Breast epithelium (tissue), 4 donors: ENCODE data around the gene PIEZO1. TPM values are rescaled to one million over a fixed set of nuclear protein-coding genes. Genes with fewer than 3 reads are reported as not detected.

Source experiments
- DNase-seq, 2 donors: peaks; one replicate each; pipeline ENCODE4 v3.0.0-alpha.2; 2019; ENCODE audit warnings: low spot score in 2 of 2
- H3K27ac ChIP-seq, 2 donors: fragments of 200-600 bp; sonication (generic) in 1 of 2; one replicate each; pipeline ENCODE4 v1.5.1; 2016 to 2019; ENCODE audit warnings: mild to moderate bottlenecking in 1 of 2
- H3K27me3 ChIP-seq, 2 donors: fragments of 200-600 bp; sonication (generic) in 1 of 2; one replicate each; pipeline versions ENCODE4 v1.5.1 to v1.6.0; 2017 to 2019; ENCODE audit warnings: control low read depth in 1 of 2, mild to moderate bottlenecking in 1 of 2
- H3K36me3 ChIP-seq: fragments of 200-600 bp; one replicate; pipeline ENCODE4 v1.5.1; 2019
- H3K4me1 ChIP-seq, 2 donors: fragments of 200-600 bp; sonication (generic); one replicate each; pipeline ENCODE4 v1.5.1; 2016 to 2019; ENCODE audit warnings: control low read depth in 1 of 2
- H3K4me3 ChIP-seq, 3 donors: fragments of 200-600 bp; sonication (generic); 1 replicate in 2 of 3; 2 replicates in 1 of 3; pipeline ENCODE4 v1.5.1; 2016 to 2019; ENCODE audit warnings: mild to moderate bottlenecking in 3 of 3, moderate library complexity in 2 of 3
- H3K9me3 ChIP-seq, 2 donors: fragments of 200-600 bp; sonication (generic) in 1 of 2; one replicate each; pipeline ENCODE4 v1.5.1; 2016 to 2019; ENCODE audit warnings: control low read depth in 1 of 2
- CTCF ChIP-seq, 3 donors: fragments of 450-650 bp; IDR thresholded peaks; one replicate each; pipeline ENCODE4 v1.5.1; 2016 to 2017; ENCODE audit warnings: antibody characterized with exemption in 3 of 3, mild to moderate bottlenecking in 3 of 3, moderate library complexity in 3 of 3
- POLR2A ChIP-seq: fragments of 450-650 bp; IDR thresholded peaks from one replicate; pipeline ENCODE4 v1.6.1; 2016; ENCODE audit warnings: antibody characterized with exemption, mild to moderate bottlenecking, moderate library complexity
- POLR2AphosphoS5 ChIP-seq, 3 donors: sonication (generic); formaldehyde crosslinking; IDR thresholded peaks; one replicate each; pipeline ENCODE4 v1.6.1; 2017; ENCODE audit warnings: antibody characterized with exemption in 3 of 3
- intact Hi-C: fragments of 100-400 bp; cut with DNase I; formaldehyde crosslinking; loops from one replicate; pipeline ENCODE4 v1.15.1; 2023; ENCODE audit warnings: low total_unique reads
- total RNA-seq, 3 donors: library from RNA; depleted of rRNA; stranded (reverse); fragments of >200 nt; gene quantifications; one replicate each; pipeline ENCODE4 v1.1.0, GENCODE V29; 2016

PIEZO1 gene
- total RNA-seq, 3 donors from 2014 or later: 90.7 to 181 (median 135) TPM

DNA sequence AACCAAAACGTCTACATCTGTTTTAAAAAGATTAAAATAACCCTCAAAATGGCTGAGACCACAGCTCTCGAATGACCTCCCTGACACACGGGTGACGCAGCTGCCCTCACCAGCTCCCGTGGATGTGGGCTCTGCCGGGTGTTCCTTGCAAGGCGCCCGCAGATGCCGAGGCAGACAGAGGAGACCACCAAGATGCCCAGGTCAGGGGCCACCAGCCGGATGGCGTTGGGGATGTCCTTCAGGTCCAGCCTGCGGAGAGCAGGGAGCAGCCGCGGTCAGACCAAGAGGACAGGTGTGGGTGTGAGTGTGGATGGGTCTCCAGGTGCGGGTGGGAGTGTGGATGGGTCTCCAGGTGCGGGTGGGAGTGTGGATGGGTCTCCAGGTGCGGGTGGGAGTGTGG, 43.7 kb downstream of the PIEZO1 start:
- TF ChIP-seq POLR2A: no peak
- TF ChIP-seq CTCF (IDR thresholded peaks at IDR 0.05): no peak
- no peak for TF ChIP-seq POLR2AphosphoS5 (IDR thresholded peaks at IDR 0.05)
- intact Hi-C loops: loop anchor here (5.0 kb wide), 1 partner anchor 41 kb away; no protein-coding TSS in a partner anchor
- Histone ChIP-seq H3K27me3 (no peaks in the 10 kb centered on the region), H3K4me1 (peaks cover 0 to 4% of the 10 kb centered on the region in 2 donors), H3K9me3 (no peaks in the 10 kb centered on the region), H3K4me3 (no peak overlapping the region), H3K36me3 (no peaks in the 10 kb centered on the region), H3K27ac (no peak overlapping the region)
- no peak for DNase-seq

DNA sequence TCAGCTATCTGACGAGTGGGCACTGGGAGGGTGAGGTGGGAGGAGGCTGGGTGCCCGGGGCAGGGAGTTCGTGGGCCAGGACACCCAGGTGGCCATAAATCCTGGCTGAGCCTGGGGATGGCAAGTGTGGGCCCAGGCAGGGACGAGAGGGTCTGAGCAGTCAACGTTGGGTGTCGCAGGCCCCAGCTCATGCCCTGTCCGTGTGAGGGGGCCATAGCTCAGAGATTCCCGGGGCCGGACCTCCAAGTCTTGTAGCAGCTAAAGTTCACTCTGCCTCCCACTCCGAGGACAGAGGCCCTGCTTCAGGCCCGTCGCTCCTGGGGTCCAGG, 44.3 kb downstream of the PIEZO1 start:
- H3K27me3 ChIP-seq: no peaks in the 10 kb centered on the region
- intact Hi-C loops: loop anchor here (5.0 kb wide), 1 partner anchor 42 kb away; no protein-coding TSS in a partner anchor
- H3K4me1 ChIP-seq: peaks cover 0 to 4% of the 10 kb centered on the region in 2 donors
- H3K9me3 ChIP-seq: no peaks in the 10 kb centered on the region
- H3K4me3 ChIP-seq: no peak overlapping the region
- no peaks in the 10 kb centered on the region for H3K36me3 ChIP-seq
- DNase-seq: no peak
- no peak overlapping the region for H3K27ac ChIP-seq
- no peak for TF ChIP-seq CTCF (IDR thresholded peaks at IDR 0.05)

GRCh38 chr16:88739977-88740726, 44.9 kb downstream of the PIEZO1 start:
- intact Hi-C loops: loop anchor here (5.0 kb wide), 1 partner anchor 42 kb away; no protein-coding TSS in a partner anchor
- DNase-seq: no peak
- Histone ChIP-seq H3K27ac (peak overlapping the region; percentile 74 to 86), H3K4me3 (no peak overlapping the region), H3K36me3 (no peaks in the 10 kb centered on the region), H3K4me1 (peaks cover 0 to 4% of the 10 kb centered on the region in 2 donors), H3K9me3 (no peaks in the 10 kb centered on the region), H3K27me3 (no peaks in the 10 kb centered on the region)
- TF ChIP-seq POLR2A (no peak), POLR2AphosphoS5 (IDR thresholded peaks at IDR 0.05) (no peak), CTCF (IDR thresholded peaks at IDR 0.05) (no peak)

- DNase-seq: no peak
- no peak overlapping the region for H3K4me3 ChIP-seq
- H3K4me1 ChIP-seq: peaks cover 0 to 4% of the 10 kb centered on the region in 2 donors
- H3K27me3 ChIP-seq: no peaks in the 10 kb centered on the region
- no peak for TF ChIP-seq POLR2A
- no peak for TF ChIP-seq POLR2AphosphoS5 (IDR thresholded peaks at IDR 0.05)
- TF ChIP-seq CTCF (IDR thresholded peaks at IDR 0.05): no peak
- no peaks in the 10 kb centered on the region for H3K9me3 ChIP-seq
- H3K27ac ChIP-seq: peak overlapping the region; percentile 74 to 86
- intact Hi-C loops: no loop called here
- peaks cover 4% of the 10 kb centered on the region for H3K36me3 ChIP-seq
Measured at GRCh38 chr16:88739139-88739976, 45.7 kb downstream of the PIEZO1 start.
